DOHH2 (cell line): ENCODE data around the gene RAB38.

Experiments used
- H3F3A ChIP-seq: fragments of 200-600 bp; sonication (generic), shearing (Covaris generic); 2 replicates; pipeline ENCODE4 v1.6.0; 2016; ENCODE audit warnings: antibody characterized with exemption, mild to moderate bottlenecking; ENCODE audit not compliant: control insufficient read depth, insufficient read depth
- H3K27ac ChIP-seq: fragments of 200-600 bp; sonication (generic); 2 replicates; pipeline ENCODE4 v1.5.1; 2014; ENCODE audit warnings: low read depth, mild to moderate bottlenecking, low read length, moderate library complexity
- H3K27me3 ChIP-seq: fragments of 200-600 bp; sonication (generic); 2 replicates; pipeline ENCODE4 v1.6.1; 2014; ENCODE audit warnings: mild to moderate bottlenecking, low read length, mixed read lengths; ENCODE audit not compliant: control insufficient read depth
- H3K36me3 ChIP-seq: fragments of 200-600 bp; sonication (generic); 2 replicates; pipeline ENCODE4 v1.6.1; 2014; ENCODE audit warnings: mild to moderate bottlenecking, low read length, moderate library complexity, mixed read lengths; ENCODE audit not compliant: control insufficient read depth
- H3K4me1 ChIP-seq: fragments of 200-600 bp; sonication (generic); 2 replicates; pipeline ENCODE4 v1.6.1; 2014; ENCODE audit warnings: mild to moderate bottlenecking, low read length, mixed read lengths; ENCODE audit not compliant: control insufficient read depth
- H3K4me2 ChIP-seq: fragments of 200-600 bp; sonication (generic); 2 replicates; pipeline ENCODE4 v1.6.0; 2014; ENCODE audit warnings: mild to moderate bottlenecking, low read length, moderate library complexity
- H3K4me3 ChIP-seq: fragments of 200-600 bp; sonication (generic); 2 replicates; pipeline ENCODE4 v1.5.1; 2014; ENCODE audit warnings: mild to moderate bottlenecking, low read length, mixed read lengths
- H3K79me2 ChIP-seq: fragments of 200-600 bp; sonication (generic); 2 replicates; pipeline ENCODE4 v1.6.1; 2014; ENCODE audit warnings: mild to moderate bottlenecking, low read length, mixed read lengths; ENCODE audit not compliant: control insufficient read depth
- H3K9me2 ChIP-seq: fragments of 200-600 bp; sonication (generic); replicated peaks from 2 replicates; pipeline ENCODE4 v1.6.1; 2014; ENCODE audit warnings: mild to moderate bottlenecking, low read length, mixed read lengths; ENCODE audit not compliant: control insufficient read depth
- H3K9me3 ChIP-seq: fragments of 200-600 bp; sonication (generic); 2 replicates; pipeline ENCODE4 v1.6.1; 2014; ENCODE audit warnings: antibody characterized with exemption, low read length, mixed read lengths; ENCODE audit not compliant: control insufficient read depth, insufficient read depth
- H4K20me1 ChIP-seq: fragments of 200-600 bp; sonication (generic); 2 replicates; pipeline ENCODE4 v1.6.0; 2014; ENCODE audit warnings: low read depth, mild to moderate bottlenecking, antibody characterized with exemption, low read length, moderate library complexity; ENCODE audit not compliant: control insufficient read depth, insufficient read depth
- CTCF ChIP-seq: fragments of 200-600 bp; sonication (generic); IDR thresholded peaks from one replicate; pipeline ENCODE4 v1.5.1; 2014; ENCODE audit warnings: antibody characterized with exemption, mild to moderate bottlenecking, low read depth, low read length; ENCODE audit not compliant: poor library complexity, severe bottlenecking
- EZH2phosphoT487 ChIP-seq: fragments of 200-600 bp; sonication (generic); IDR thresholded peaks from 2 replicates; pipeline ENCODE4 v1.6.1; 2017; ENCODE audit warnings: borderline replicate concordance, mild to moderate bottlenecking, antibody characterized with exemption, low read length, moderate library complexity, mixed read lengths

The RAB38 gene

DNA sequence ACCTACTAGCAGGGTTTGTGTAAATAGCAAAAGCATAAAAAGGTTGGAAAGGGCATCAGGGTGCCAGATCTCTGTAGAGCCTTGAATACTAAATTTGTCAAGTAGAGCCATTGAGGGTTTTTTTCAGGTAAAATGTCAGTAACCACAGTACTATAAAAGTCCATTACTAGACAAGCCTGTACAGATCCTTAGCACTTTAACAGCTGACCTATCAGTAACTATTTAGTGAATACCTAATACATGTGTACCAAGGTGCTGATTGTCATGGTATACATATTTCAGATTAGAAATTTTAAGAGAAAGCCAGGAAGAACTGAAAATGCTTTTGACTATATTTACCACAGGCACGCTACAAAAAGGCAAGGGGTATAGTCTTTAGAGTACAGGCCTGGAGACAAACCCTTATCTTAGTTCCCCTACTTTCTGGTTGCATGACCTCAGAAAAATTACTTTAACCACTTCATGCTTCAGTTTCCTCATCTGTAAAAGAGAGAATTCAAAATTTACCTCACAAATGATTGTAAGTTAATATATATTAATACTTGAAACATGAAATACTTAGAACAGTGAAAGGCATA, 57.9 kb downstream of the RAB38 start:
- no peaks in the 10 kb centered on the region for H3K9me3 ChIP-seq
- no peak overlapping the region for H3K4me2 ChIP-seq
- H3K4me3 ChIP-seq, result no peak overlapping the region
- TF ChIP-seq CTCF, result no peak
- TF ChIP-seq EZH2phosphoT487, result no peak
- H3K4me1 ChIP-seq, result no peaks in the 10 kb centered on the region
- no peaks in the 10 kb centered on the region for H3K79me2 ChIP-seq
- H3K36me3 ChIP-seq, result no peaks in the 10 kb centered on the region
- no peaks in the 10 kb centered on the region for H3K9me2 ChIP-seq
- no peaks in the 10 kb centered on the region for H4K20me1 ChIP-seq
- no peaks in the 10 kb centered on the region for H3F3A ChIP-seq
- no peaks in the 10 kb centered on the region for H3K27me3 ChIP-seq
- H3K27ac ChIP-seq, result no peak overlapping the region

GRCh38 chr11:88115828-88116755, 59.2 kb downstream of the RAB38 start:
- Histone ChIP-seq H3K4me3 (no peak overlapping the region), H3K4me2 (no peak overlapping the region)

DNA sequence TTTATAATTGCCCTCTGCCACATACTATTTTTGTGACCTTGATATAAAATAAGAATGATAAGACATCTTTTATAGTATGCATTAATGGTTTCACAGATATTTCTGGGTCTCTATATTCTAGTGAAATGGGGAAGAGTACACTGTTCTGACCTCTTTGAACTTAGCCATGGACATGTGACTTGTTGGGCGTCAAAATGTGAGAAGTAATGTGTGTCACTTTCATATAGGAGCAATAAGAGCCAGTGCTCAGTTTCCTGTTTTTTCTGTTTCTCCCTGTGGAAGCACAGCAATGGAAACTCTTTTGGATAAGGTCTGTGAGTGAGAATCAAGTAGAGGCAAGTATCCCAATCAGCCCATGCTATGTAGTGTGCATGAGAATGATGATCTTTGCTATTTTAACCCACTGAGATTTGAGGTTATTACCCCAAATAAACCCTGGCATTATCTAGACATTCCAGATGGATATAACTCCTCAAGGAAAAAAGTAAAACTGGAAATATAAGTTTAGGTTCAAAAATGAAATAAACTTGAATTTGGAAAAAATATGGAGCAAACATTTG, 60.7 kb downstream of the RAB38 start:
- no peaks in the 10 kb centered on the region for H3K27me3 ChIP-seq
- no peak overlapping the region for H3K27ac ChIP-seq
- H3K9me2 ChIP-seq, result no peaks in the 10 kb centered on the region
- H3K4me1 ChIP-seq, result no peaks in the 10 kb centered on the region
- no peaks in the 10 kb centered on the region for H3K9me3 ChIP-seq
- H3K4me3 ChIP-seq, result no peak overlapping the region
- no peaks in the 10 kb centered on the region for H3F3A ChIP-seq
- TF ChIP-seq CTCF, result no peak
- no peak for TF ChIP-seq EZH2phosphoT487
- H4K20me1 ChIP-seq, result no peaks in the 10 kb centered on the region
- no peak overlapping the region for H3K4me2 ChIP-seq
- no peaks in the 10 kb centered on the region for H3K36me3 ChIP-seq
- H3K79me2 ChIP-seq, result no peaks in the 10 kb centered on the region

More at GRCh38 chr11:88115828-88116755, 59.2 kb downstream of the RAB38 start:
- Histone ChIP-seq H3K9me3 (no peaks in the 10 kb centered on the region), H3F3A (no peaks in the 10 kb centered on the region), H4K20me1 (no peaks in the 10 kb centered on the region), H3K27me3 (no peaks in the 10 kb centered on the region), H3K36me3 (no peaks in the 10 kb centered on the region), H3K27ac (no peak overlapping the region), H3K79me2 (no peaks in the 10 kb centered on the region), H3K9me2 (no peaks in the 10 kb centered on the region), H3K4me1 (no peaks in the 10 kb centered on the region)
- no peak for TF ChIP-seq CTCF
